IPS DF 6.9 (cell line): ENCODE measurements around the gene GALNT17.
"Not testable (repeated sequence)": the region's sequence is repeated elsewhere in the genome, so short reads cannot be mapped to it uniquely, and the experiment has no call there.

Experiments used
- DNase-seq: peaks from one replicate; pipeline ENCODE4 v3.0.0-alpha.2; 2013; ENCODE audit warnings: low read depth, low spot score
- H3K27ac ChIP-seq: one replicate; pipeline ENCODE4 v1.5.1; 2013; ENCODE audit warnings: low read length, control low read depth
- H3K27me3 ChIP-seq: 2 replicates; pipeline ENCODE4 v1.6.1; 2013; ENCODE audit warnings: mild to moderate bottlenecking, low read length; ENCODE audit not compliant: control insufficient read depth, insufficient read depth
- H3K36me3 ChIP-seq: 2 replicates; pipeline ENCODE4 v1.6.1; 2013; ENCODE audit warnings: low read length; ENCODE audit not compliant: control insufficient read depth, insufficient read depth
- H3K4me1 ChIP-seq: 2 replicates; pipeline ENCODE4 v1.6.1; 2013; ENCODE audit warnings: low read length; ENCODE audit not compliant: control insufficient read depth, insufficient read depth
- H3K4me3 ChIP-seq: 2 replicates; pipeline ENCODE4 v1.5.1; 2013; ENCODE audit warnings: mild to moderate bottlenecking, low read length
- H3K9me3 ChIP-seq: 2 replicates; pipeline ENCODE4 v1.6.1; 2013; ENCODE audit warnings: low read length, inconsistent platforms; ENCODE audit not compliant: control insufficient read depth, insufficient read depth
- WGBS: extraction: QIAGEN DNeasy Blood & Tissue Kit; methylation state at CpG from one replicate; pipeline ENCODE4 v1.1.7; 2013; ENCODE audit warnings: mixed read lengths, missing lambda C conversion rate; ENCODE audit not compliant: insufficient read length, insufficient coverage; 5-methylcytosine and 5-hydroxymethylcytosine counted together

The GALNT17 gene

GRCh38 chr7:71563276-71563675, 431.3 kb downstream of the GALNT17 start:
- H3K9me3 ChIP-seq = no peaks in the 10 kb centered on the region
- no CpG with 5 or more reads among the region's 6 CpGs for WGBS
- H3K27ac ChIP-seq = no peak overlapping the region
- DNase-seq = no peak
- H3K4me3 ChIP-seq = no peak overlapping the region
- H3K36me3 ChIP-seq = no peaks in the 10 kb centered on the region
- peaks cover 3% of the 10 kb centered on the region; the same call in 1 of the 2 replicates for H3K4me1 ChIP-seq
- H3K27me3 ChIP-seq = no peaks in the 10 kb centered on the region

- Histone ChIP-seq H3K4me3 (no peak overlapping the region), H3K36me3 (no peaks in the 10 kb centered on the region), H3K27ac (no peak overlapping the region), H3K9me3 (no peaks in the 10 kb centered on the region), H3K27me3 (no peaks in the 10 kb centered on the region), H3K4me1 (no peaks in the 10 kb centered on the region)
- no CpG with 5 or more reads among the region's 8 CpGs for WGBS
- DNase-seq = no peak
Observed at GRCh38 chr7:71566376-71566775, 434.4 kb downstream of the GALNT17 start.

GRCh38 chr7:71566991-71567390, 435.0 kb downstream of the GALNT17 start:
- no peaks in the 10 kb centered on the region for H3K9me3 ChIP-seq
- H3K4me3 ChIP-seq = no peak overlapping the region
- DNase-seq = no peak
- whole genome bisulfite sequencing = no CpG with 5 or more reads among the region's 6 CpGs
- no peaks in the 10 kb centered on the region for H3K4me1 ChIP-seq
- H3K36me3 ChIP-seq = no peaks in the 10 kb centered on the region
- H3K27ac ChIP-seq = no peak overlapping the region
- no peaks in the 10 kb centered on the region for H3K27me3 ChIP-seq

DNA sequence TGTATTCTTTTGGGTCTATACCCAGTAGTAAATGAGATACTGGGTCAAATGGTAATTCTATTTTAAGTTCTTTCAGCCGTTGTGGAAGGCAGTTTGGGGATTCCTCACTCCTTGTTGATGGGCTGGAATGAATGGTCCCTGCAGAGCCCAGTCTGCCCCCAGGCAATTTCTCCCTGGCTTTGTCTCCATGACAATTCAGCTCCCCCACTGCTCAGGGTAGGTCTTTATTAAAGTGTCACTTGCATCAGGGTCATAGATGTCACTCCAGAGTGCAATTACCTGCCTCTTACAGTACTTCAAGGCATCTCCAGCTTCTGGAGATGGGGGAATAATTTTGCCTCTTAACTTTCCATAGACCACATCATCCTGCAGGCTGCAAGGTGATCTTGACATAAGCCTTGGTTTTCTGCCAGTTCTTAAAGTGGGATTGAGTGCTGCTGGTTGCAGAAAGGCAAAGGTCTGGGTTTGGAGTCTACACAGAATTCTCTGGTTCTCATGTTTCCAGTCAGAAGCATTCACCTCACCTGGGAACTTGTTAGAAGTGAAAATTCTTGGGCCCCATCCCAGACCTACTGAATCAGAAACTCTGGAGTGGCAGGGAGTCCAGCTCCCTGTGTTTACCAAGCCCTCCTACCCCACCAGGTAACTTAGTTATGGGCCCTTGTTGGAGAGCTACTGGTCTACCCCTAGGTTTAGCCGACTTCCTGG, 442.4 kb downstream of the GALNT17 start:
- no peak for DNase-seq
- no peaks in the 10 kb centered on the region; the same call in 1 of the 2 replicates for H3K4me1 ChIP-seq
- WGBS = no CpG with 5 or more reads among the region's 2 CpGs
- no peaks in the 10 kb centered on the region for H3K27me3 ChIP-seq
- H3K9me3 ChIP-seq = no peaks in the 10 kb centered on the region
- H3K36me3 ChIP-seq = no peaks in the 10 kb centered on the region
- no peak overlapping the region for H3K4me3 ChIP-seq
- H3K27ac ChIP-seq = no peak overlapping the region

- DNase-seq = no peak
- WGBS = 100% methylated on average over 1 of the region's 1 CpG
- Histone ChIP-seq H3K36me3 (no peaks in the 10 kb centered on the region), H3K27ac (no peak overlapping the region), H3K4me1 (0 out of 2 replicates have a peak, but pooled peaks cover 1% of the 10 kb centered on the region), H3K27me3 (no peaks in the 10 kb centered on the region), H3K4me3 (no peak overlapping the region), H3K9me3 (no peaks in the 10 kb centered on the region)
Observed at GRCh38 chr7:71580027-71580426, 448.1 kb downstream of the GALNT17 start.

DNA sequence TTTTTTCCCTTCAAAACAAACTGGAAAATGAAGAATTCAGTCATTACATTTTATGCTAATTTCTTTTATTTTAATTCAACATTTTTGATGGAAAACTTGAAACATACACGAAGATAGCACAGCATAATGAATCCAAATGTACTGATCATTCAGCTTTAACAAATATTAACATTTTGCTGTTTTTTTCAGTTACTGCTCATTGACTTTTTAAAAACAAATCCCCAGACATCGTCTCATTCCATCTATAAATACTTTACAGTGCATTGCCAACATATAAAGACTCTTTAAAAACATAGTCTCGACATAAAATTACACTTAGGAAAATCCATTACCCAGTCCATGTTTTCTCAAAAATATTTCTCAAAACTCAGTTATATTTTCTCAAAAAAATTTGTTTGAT, 452.3 kb downstream of the GALNT17 start:
- no peak for DNase-seq
- H3K27ac ChIP-seq = no peak overlapping the region
- no peaks in the 10 kb centered on the region for H3K27me3 ChIP-seq
- no peaks in the 10 kb centered on the region for H3K9me3 ChIP-seq
- WGBS = 100% methylated on average over 2 of the region's 3 CpGs
- H3K4me3 ChIP-seq = no peak overlapping the region
- H3K36me3 ChIP-seq = no peaks in the 10 kb centered on the region
- H3K4me1 ChIP-seq = 0 out of 2 replicates have a peak, but pooled peaks cover 1% of the 10 kb centered on the region

DNA sequence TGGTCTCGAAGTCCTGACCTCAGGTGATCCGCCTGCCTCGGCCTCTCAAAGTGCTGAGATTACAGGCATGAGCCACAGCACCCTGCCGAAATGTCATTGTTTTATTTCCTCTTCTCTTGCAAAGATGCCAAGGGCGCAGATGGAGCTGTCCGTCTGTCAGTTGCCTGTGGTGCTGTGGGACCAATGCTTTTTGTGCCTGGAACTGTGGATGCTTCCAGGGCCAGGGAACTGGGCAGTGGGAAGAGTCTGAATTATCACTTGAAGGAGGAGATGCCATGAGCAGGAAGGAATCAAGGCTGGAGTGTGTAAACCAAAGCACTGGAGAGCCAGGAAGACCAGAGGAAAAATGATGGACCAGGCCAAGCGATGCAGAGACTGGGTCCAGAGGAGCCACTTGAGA, 459.9 kb downstream of the GALNT17 start:
- no peak for DNase-seq
- no peaks in the 10 kb centered on the region for H3K9me3 ChIP-seq
- H3K27me3 ChIP-seq = no peaks in the 10 kb centered on the region
- no peak overlapping the region for H3K27ac ChIP-seq
- no peaks in the 10 kb centered on the region for H3K4me1 ChIP-seq
- WGBS = no CpG with 5 or more reads among the region's 7 CpGs
- no peak overlapping the region for H3K4me3 ChIP-seq
- H3K36me3 ChIP-seq = no peaks in the 10 kb centered on the region

GRCh38 chr7:71592388-71592787, 460.4 kb downstream of the GALNT17 start:
- no CpG with 5 or more reads among the region's 4 CpGs for WGBS
- not testable (repeated sequence) for H3K9me3 ChIP-seq, DNase-seq, H3K4me1 ChIP-seq, H3K36me3 ChIP-seq, H3K27me3 ChIP-seq, H3K27ac ChIP-seq, H3K4me3 ChIP-seq

DNA sequence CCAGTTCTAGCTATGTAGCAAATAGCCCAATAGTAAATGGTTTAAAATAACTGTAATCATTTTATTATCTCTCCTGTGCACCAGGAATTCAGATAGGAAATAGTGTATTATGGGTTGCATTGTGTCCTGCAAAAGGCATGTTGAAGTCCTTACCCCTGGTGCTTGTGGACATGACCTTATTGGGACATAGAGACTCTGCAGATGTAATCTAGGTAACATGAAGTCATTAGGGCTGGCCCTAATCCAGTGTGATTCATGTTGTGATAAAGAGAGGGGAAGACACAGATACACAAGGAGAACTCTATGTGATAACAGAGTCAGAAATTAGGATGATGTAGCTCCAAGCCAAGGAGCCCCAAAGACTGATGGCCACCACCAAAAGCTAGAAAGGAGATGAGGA, 462.8 kb downstream of the GALNT17 start:
- no peak for DNase-seq
- no peaks in the 10 kb centered on the region for H3K4me1 ChIP-seq
- no peaks in the 10 kb centered on the region for H3K27me3 ChIP-seq
- H3K9me3 ChIP-seq = no peaks in the 10 kb centered on the region
- H3K4me3 ChIP-seq = no peak overlapping the region
- no peaks in the 10 kb centered on the region for H3K36me3 ChIP-seq
- H3K27ac ChIP-seq = no peak overlapping the region

- Histone ChIP-seq H3K9me3 (no peaks in the 10 kb centered on the region), H3K4me3 (no peak overlapping the region), H3K4me1 (no peaks in the 10 kb centered on the region), H3K36me3 (no peaks in the 10 kb centered on the region), H3K27ac (no peak overlapping the region), H3K27me3 (no peaks in the 10 kb centered on the region)
- no CpG with 5 or more reads among the region's 3 CpGs for WGBS
- DNase-seq = no peak
Observed at GRCh38 chr7:71595176-71595575, 463.2 kb downstream of the GALNT17 start.

- no peak overlapping the region for H3K27ac ChIP-seq
- no peak overlapping the region for H3K4me3 ChIP-seq
- DNase-seq = no peak
- 100% methylated on average over 4 of the region's 6 CpGs for WGBS
- no peaks in the 10 kb centered on the region for H3K27me3 ChIP-seq
- H3K36me3 ChIP-seq = no peaks in the 10 kb centered on the region
- H3K9me3 ChIP-seq = no peaks in the 10 kb centered on the region
- H3K4me1 ChIP-seq = no peaks in the 10 kb centered on the region
Observed at GRCh38 chr7:71598553-71598952, 466.6 kb downstream of the GALNT17 start.
